ENCODE results near the gene SNX9. TPM values are rescaled to one million over a fixed set of nuclear protein-coding genes. Genes with fewer than 3 reads are reported as not detected.
"Not testable (repeated sequence)": the region's sequence is repeated elsewhere in the genome, so short reads cannot be mapped to it uniquely, and the experiment has no call there.

Gene SNX9
- total RNA-seq, 1 donor = 5.1 TPM

DNA sequence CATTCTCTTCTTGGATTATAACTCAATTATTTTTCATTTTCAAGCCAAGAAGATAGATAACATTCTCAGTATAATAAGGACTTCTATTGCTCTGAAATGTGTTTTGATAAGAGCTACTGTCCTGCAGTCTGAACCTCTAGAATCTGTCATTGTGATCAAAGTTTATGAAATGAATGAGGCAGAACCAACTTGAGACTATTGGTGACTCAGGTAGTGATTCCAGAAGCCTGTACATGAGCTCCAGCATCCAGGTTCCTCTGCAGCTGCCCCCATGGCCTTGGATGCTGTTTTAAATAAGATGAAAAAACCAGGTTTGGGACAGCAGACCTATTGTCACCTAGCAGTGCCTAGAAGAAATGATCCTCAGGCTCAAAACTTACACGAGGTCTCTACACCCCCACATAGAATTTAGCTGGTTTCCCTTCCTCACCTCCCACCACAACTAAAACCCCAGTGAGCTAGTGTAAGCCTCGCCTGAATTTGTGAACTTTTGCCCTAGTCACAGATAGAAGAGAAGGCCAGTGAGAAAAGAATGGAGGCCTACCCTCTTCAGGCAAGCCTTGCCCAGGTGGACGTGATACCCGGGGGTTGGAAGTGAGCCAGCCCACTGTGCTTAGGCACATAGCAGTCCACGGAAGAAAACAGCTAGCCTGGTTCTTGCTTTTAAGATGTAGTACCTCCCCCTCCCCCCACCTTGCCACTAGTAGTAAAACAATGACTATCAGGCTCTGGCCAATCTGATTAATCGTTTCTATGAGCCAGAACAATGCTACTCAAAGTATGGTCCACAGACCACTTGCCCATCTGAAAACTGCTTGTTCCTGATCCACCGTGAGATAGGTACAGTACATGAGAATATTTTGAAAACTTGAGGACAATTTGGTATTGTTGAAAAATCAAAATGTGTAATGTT, 85.6 kb downstream of the SNX9 start:
- no peak for DNase-seq (ENCODE audit: low read depth in 2 of 3, low spot score in 2 of 3)

DNA sequence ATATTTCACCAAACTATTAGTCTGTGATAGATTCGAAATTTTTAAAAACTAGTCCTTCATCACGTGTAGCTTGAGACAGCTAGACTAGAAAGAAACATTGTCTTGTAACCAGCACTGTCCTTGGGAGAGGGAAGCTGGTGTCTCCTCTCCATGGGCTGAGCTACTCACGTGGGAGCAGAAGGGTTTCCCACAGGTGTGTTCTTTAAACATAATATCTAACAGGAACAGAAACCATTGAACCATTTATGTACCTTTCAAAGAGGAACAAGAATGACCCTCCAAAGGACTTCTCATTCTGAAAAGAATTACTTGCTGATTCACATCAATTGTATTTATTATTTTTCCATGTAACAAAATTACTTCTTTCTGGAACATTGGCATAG, 86.2 kb downstream of the SNX9 start:
- no peak for DNase-seq (ENCODE audit: low read depth in 2 of 3, low spot score in 2 of 3)

DNA sequence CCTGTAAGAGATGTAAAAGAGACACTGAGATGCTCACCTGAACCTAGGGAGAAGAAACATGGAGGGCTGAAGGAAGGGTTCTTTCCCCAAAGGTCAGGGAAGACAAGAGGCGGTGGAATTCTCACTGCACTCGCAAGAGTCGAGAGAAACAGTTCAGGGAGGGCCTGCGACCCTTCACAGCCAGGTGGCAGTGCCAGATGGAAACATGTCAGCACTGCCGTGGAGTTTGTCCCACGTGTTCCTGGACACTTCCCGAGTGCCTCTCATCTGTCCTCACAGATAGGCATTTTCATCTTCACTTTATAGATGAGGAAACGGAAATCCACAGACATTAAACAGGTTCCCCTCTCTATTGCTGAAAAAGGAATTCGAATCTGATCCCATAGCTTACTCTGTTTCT, 88.2 kb downstream of the SNX9 start:
- DNase-seq (ENCODE audit: low read depth in 2 of 3, low spot score in 2 of 3) = no peak

DNA sequence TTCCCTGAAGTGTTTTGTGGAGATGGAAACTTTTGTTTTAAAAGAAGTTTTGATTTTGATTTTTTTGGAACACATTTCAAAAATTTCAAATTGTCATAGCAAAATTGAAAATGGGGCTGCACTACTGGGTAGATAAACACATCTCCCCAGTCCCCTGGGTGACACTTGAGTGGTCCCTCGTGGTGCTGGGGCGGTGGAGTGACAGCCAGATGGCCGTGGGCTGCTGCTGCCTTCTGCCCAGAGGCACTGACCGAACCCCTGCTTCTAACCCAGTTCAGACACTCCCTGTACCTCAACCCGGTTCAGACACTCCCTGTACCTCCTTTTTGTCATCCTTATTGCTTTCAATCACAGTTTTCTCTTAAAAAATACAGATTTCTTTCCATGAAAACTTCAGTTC, 88.7 kb downstream of the SNX9 start:
- DNase-seq (ENCODE audit: low read depth in 2 of 3, low spot score in 2 of 3) = no peak

DNA sequence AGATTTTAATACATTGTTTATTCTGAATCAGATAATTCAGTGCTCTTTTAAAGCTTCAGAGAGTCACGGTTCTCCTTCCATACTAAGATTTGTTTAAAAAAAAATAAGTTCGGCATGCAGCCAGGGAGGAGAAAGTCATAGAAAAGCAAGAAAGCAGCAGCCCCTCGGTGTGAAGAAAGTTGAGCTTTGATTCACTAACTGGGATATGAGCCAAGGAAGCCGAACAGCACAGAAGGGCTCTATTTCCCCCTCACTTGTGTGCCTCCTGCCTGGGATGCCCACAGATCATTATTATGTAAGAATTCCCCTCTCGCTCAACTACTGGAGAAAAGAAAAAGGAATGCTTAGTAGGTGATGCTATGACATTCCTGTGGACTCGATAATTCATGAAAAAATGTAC, 89.3 kb downstream of the SNX9 start:
- no peak for DNase-seq (ENCODE audit: low read depth in 2 of 3, low spot score in 2 of 3)

DNA sequence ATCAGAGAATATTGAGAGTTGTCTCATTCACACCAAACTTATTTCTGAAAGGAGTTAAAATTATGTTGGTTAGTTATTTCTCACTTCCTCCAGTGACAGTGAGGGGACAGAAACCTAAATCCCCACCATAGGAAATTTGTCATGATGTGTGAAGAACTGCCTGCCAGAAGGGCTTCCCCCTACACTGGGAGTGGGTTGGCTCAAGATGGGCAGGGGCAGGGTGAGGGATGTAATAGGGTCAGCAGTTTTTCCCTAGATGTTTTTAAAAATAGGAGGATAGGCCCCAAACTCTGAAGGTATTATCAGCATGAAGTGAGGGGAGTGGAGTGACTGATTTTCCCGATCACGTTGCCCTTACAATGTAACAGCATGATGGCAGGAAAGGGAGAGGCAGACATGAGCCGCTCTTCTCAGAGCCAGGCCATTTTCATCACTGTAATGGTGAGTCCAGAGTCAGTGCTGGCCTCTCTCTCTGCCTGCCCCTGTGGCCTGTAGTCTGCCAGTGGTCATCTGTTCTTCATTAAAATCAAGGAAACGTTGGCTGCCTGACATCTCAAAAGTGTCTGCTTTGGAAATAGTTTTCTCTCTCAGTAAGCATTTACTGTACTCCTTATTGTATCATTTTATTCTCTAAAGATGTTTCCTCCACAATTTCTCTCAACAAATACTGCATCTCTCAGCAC, 98.8 kb downstream of the SNX9 start:
- DNase-seq (ENCODE audit: low read depth in 2 of 3, low spot score in 2 of 3) = no peak

DNA sequence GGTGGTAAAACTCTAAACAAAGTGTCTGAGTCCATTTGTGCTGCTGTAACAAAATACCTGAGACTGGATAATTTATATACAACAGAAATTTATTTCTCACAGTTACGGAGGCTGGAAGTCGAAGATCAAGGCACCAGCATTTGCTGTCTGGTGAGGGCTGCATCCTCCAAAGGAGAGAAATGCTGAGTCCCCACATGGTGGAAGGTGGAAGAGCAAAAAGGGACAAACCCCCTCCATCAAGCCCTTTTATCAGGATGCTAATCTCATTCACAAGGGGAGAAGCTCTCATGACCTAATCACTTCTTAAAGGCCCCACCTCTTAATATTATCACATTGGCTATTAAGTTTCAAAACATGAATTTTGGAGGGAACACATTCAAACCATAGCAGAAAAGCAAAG, 102.7 kb downstream of the SNX9 start:
- no peak for DNase-seq (ENCODE audit: low read depth in 2 of 3, low spot score in 2 of 3)

DNA sequence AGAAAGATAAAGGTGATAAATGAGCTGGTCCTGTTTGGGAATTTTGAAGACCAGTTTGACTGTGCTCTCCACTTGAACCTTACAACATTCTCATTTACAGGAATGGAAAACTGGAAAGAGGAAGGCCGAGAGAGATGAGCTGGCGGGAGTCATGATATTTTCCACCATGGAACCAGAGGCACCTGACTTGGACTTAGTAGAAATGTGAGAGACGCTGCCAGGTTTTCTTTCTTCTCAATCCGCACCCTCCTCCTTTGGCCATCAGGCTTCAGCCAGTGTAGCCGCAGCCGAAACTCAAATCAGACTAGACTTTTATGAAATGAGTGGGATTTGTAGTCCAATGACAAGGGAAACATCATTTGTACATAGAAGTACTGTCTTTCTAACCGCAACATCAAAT, 104.0 kb downstream of the SNX9 start:
- no peak for DNase-seq (ENCODE audit: low read depth in 2 of 3, low spot score in 2 of 3)

DNA sequence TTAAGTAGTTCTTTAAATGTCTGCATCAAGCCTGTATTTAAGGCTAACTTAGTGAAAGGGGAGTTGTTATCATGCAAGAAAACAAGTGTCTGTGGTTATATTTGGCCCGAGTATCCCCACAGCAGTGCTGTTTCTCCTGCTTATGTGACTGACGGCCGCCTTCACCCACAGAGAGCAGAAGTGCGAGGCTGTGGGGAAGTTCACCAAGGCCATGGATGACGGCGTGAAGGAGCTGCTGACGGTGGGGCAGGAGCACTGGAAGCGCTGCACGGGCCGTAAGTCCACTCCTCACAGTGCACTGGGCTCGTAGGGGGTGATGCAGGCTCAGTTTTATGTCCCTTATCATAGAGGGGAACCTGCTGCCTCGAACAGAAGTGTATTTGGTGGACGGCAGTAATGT, 105.4 kb downstream of the SNX9 start:
- DNase-seq (ENCODE audit: low read depth in 2 of 3, low spot score in 2 of 3) = peak in 2 of 3 donors; percentile 60 to 76

DNA sequence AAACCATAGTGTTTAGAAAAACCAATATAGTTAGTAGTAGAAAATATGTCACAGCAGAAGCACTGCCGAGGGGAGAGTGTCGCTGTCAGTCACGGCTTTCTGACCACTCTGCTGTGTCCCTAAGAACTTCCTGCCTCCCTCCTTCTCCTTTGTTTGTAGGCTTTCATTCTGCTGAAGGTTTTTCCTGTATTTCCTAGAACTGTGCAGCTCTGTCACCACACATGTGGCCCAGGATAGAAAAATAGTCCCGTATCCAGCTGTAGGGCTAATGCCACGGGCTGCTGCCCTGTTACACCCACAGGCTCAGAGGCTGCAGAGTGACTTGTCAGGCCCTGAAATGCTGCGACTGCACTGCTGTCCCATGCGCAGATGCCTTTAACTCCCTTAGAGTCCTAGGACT, 106.0 kb downstream of the SNX9 start:
- DNase-seq (ENCODE audit: low read depth in 2 of 3, low spot score in 2 of 3) = no peak

DNA sequence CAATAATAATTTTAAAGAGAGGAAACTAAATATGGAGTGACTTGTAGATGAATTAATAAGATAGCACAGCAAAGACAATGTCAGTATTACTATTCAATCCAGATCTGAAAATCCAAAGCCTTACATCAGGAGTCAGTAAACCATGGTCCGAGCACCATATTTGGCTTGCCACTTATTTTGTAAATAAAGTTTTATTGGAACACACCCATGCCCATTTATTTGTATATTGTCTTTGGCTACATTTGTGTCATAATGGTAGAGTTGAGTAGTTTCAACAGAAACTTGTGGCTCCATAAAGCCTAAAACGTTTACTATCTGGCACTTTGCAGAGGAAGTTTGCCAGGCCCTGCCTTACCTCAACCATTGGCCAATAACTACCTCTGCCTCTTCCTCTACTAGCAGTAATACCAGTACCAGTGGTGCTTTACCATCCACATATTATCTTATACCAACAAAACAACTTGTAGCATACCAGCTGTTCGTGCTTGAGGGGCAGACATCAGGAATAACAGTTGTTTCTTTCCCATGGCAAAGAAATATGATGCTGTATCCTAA, 106.8 kb downstream of the SNX9 start:
- no peak for DNase-seq (ENCODE audit: low read depth in 2 of 3, low spot score in 2 of 3)

DNA sequence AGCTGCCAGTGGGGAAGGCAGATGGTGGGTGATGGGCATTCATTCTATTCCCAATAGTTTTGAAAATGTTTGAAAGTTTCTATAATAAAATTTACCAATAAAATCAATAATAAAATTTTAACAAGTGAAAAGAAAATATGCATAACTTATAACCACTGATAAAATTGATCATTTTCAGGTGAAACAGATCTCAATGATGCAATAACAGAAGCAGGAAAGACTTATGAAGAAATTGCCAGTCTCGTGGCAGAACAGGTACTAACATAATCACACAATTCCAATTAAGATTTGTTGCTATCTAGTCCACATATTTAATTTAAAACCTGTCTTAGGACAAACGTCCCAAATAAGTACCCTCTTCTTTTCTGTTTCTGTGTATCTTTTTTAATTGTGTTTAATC, 112.7 kb downstream of the SNX9 start:
- DNase-seq (ENCODE audit: low read depth in 2 of 3, low spot score in 2 of 3) = no peak

DNA sequence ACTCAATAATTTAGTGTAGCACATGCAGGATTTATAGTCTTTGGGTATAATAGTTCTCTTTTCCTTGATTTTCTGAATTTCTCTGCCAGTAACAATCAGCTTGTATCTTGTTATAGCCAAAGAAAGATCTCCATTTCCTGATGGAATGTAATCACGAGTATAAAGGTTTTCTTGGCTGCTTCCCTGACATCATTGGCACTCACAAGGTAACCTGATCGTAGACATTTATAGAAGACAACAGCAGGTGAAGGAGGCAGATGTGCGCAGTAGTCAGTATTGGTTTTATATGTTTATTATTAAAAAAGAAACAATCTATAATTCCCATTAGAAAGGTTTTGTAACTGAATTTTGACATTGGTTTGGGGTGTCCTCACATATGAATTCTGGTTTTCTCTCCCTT, 114.3 kb downstream of the SNX9 start:
- DNase-seq (ENCODE audit: low read depth in 2 of 3, low spot score in 2 of 3) = no peak

DNA sequence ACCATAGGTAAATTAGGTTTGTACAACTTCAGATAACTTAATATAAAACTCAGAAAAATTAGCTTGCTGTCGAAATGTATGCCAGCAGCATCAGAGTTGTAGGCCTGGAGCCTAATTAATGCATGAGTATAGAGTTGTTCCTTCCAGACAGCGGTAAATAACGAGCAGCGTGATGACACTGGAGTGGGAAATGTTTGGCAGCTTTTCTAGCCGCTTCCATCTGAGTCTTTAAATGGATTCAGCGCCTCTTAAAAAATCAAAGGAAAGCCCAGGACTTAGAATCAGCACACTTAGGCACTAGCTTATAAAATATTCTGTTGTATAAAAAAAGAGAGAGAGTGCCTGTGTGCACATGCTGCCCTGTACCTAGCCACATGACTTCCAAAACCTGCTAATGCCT, 114.9 kb downstream of the SNX9 start:
- no peak for DNase-seq (ENCODE audit: low read depth in 2 of 3, low spot score in 2 of 3)

DNA sequence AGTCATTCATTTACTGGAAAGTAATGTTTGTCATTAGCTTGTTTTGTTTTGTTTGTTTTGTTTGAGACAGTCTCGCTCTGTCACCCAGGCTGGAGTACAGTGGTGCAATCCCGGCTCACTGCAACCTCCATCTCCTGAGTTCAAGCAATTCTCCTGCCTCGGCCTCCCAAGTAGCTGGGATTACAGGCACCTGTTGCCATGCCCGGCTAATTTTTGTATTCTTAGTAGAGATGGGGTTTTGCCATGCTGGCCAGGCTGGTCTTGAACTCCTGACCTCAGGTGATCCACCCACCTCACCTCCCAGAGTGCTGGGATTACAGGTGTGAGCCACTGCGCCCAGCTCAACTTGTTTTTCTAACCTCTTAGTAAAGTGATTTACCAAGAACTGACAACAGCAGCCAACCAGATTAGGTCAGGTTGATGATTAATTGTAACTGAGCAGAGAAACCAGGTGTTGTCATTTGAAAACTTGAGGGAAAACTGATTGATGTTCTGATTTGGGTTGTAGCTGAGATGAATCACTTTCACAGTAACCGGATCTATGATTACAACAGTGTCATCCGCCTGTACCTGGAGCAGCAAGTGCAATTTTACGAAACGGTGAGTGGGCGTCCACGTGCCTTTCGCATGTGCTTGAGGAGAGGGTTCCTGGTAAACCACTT, 117.5 kb downstream of the SNX9 start:
- DNase-seq (ENCODE audit: low read depth in 2 of 3, low spot score in 2 of 3) = not testable (repeated sequence)

DNA sequence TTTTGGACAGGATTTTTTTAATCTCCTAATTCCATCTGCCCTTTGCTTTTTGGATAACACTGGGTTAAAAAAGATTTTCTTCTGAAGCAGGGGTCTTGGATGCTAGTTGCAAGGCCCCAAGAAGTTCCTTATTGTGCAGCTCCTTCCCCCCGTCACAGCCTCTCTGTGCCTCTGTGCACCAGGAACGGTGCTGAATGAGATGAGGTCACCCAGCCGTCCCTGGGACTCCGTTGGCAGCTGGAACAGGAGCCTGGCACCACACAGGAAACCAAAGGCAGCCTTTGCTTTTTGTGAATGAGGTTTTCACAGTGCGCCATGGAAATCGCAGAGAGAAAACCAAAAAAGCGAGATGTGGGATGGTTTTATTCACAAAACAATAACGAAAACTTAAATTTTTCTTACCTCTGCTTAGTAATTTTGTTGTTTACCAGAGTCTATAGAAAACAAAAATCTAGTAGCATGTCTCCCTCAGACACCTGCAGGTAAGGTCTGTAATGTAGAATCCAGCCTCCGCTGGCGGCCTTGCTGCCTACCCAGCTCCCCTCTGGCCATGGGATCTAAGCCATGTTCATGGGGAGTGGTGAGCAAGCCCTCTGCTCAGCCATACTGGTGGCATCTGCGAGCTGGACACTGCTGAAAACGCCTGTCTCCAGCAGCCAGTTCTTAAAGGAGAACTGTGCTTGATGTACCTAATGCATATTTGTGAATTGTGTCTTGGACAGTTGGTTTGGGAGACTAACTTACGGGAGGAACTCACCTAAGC, 118.2 kb downstream of the SNX9 start:
- DNase-seq (ENCODE audit: low read depth in 2 of 3, low spot score in 2 of 3) = no peak

DNA sequence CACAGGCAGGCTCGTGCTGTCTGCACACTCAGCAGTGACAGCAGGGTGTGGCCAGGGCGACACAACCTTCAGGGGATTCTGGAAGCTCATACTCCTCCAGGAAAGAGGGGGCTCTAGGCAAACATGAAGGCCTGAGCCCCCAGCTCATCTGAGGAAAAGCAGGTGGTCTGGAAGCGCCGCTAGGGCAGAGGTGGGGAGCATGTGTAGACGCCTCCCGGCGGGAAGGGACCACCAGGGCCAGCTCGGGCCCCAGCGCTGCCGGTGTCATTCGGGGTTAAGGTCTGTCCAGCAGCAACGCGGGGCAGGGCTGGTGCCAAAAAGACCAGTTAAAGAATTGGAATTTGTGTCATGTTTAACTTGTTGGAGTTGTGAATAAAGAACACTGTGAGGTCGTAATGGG, 119.3 kb downstream of the SNX9 start:
- no peak for DNase-seq (ENCODE audit: low read depth in 2 of 3, low spot score in 2 of 3)

DNA sequence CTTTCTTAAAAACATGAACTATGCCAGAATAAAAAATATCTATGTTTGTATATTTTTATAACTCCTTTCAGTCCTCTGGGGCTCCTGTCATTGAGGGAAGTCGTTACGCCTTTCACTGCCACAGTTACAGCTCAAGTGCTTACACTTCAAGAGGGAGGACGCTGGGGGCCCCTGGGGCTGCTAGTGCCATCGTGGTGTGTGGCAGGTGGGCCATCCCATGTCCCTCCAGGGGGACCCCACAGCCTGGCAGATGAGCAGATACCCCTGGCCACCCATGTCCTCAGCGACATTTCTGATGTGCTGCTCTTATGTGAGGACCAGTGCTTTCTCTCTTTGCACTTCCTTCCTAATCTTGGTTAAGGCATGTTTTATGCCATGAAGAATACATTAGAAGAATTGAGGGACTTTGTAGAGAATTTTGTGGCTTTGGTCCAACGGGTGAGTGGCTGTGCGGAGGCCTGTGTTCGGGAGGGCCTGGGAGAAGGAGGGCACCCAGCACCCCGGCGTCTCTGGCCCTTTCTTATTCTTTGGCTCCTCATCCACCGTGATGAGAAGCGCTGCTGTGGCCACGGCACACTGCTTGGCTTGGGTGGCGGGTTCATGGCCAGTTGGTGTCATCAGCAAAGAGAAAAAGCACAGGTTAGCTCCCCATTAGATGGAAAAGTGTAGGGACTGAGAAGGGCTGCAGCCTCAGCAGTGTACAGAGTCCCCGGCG, 120.4 kb downstream of the SNX9 start:
- DNase-seq (ENCODE audit: low read depth in 2 of 3, low spot score in 2 of 3) = no peak

DNA sequence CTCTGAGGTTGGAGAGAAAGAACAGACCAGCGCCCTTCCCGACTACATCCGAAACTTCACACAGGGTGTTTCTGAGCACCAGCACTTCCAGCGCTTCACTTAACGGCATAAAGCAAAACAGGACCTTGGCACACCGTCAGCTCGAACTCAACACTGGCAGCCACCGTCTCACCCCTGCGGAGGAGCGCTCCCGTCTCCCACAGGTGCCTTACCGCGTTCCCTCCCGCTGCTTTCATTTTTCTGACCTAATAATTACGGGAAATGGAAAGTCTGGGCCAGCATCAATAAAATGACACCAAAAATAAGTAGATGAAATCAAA, 120.9 kb downstream of the SNX9 start:
- no peak for DNase-seq (ENCODE audit: low read depth in 2 of 3, low spot score in 2 of 3)
